NCI-H226 (cell line): ENCODE results near the gene PASK.
A peak's percentile ranks its signal among the peaks of the same experiment; 100 is the strongest.

Source experiments
- DNase-seq: peaks from one replicate; pipeline ENCODE4 v3.0.0-alpha.2; 2015

PASK gene

DNA sequence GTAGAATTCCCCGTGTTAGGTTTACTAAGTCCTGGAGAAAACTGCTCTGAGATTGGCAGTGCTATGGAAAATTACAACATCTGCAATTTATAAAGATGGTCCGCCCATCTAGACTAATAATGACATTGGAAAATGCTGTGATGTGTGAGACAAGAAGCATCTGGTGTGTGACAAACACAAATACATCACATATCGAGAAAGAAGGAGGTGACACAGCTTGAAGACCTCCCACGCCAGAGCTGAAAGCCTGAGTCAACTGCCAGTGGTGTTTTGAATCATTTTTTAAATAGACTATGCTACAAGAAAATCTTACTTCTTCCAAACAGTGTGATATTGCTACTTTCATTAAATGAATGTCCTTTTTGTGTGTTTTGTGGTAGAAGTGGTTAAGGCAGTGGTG lies 30.6 kb upstream of the PASK start:
- DNase-seq = no peak

GRCh38 chr2:241178961-241179360 lies 29.7 kb upstream of the PASK start:
- DNase-seq = no peak

DNA sequence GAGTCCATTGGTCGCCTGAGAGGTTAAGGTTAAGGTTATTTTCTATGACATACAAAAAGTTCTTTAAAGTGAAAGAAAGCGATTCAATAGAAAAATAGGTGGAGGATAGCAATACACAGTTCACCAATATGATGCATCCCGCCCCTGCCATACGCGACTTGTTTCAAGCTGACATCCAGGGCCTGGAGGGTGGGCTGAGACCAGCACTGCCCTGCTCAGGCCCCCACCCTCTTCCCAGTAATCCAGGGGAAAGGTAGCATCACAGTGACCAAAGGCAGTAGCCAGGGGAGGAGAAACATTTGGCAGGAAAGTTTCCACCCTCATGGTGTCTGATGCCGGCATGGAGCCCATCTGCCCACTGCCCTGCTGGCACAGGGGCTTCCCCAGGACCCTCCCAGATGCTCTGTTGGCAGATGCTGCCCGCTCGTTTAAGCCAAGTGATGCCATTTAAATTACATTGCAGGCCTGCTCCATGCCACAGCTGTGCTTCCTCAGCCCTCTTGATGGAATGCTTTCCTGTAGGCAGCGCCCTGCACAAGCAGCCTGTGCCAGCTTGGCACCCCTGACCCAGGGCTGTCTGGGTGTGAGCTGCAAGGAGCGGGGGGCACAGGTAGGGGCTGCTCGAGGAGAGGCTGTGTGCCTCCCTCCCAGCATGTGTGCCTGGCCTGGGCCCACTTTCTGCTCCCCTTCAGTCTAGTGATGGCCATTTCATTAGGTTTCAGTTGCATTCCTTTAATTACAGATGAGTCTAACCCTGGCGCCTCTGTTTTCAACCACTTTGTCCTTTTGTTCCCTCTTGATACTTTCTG lies 28.5 kb upstream of the PASK start:
- no peak for DNase-seq

DNA sequence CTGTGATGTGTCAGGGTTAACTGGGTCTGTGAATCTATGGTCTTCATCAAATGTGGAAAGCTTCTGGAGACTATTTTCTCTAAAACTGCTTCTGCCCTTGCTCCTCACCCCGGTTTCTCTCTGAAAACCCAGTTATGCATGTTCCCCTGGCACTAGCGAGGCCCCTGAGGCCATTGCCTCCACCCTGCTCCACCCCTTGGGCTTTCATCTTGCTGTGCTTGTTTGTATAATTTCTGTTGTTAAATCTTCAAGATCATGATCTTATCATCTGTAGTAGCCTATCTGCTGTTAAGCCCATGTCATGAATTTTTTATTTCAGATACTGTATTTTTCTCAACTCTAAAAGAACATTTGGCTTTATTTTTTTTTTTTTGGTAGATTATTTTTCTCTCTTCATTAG lies 24.3 kb upstream of the PASK start:
- DNase-seq = no peak

DNA sequence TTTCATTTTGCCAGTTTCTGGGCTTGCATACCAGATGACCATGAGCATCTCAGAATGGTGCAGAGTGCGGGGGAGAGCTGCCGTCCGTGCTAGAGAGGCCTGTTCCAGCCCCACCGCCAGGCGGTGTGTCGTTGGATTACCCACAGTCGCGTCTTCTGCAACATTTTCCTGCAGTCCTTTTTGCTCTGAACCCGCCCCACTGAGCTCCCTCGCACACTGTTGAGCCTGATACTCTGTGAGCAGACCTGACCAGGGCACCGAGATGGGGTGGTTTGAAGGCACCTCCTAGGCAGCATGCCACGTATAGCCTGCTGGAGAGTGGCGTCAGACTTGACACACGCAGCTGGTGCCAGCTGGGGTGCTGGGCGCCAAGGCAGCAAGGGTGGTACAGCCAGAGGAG lies 19.1 kb upstream of the PASK start:
- DNase-seq = no peak

DNA sequence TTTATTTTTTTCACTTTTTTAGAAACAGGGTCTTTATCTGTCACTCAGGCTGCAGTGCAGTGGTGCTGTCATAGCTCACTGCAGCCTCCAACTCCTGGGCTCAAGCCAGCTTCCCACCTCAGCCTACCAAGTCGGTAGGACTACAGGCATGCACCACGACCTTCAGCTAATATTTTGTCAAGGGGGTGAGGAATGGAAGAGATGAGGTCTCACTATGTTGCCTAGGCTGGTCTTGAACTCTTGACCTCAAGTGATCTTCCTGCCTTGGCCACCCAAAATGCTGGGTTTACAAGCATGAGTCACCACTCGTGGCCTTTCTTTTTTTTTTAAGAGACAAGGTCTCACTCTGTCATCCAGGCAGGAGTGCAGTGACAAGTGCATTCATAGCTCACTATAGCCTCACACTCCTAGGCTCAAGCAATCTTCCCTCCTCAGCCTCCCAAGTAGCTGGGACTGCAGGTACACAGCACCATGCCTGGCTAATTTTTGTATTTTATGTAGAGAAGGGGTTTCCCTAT lies 14.4 kb upstream of the PASK start:
- DNase-seq = no peak

DNA sequence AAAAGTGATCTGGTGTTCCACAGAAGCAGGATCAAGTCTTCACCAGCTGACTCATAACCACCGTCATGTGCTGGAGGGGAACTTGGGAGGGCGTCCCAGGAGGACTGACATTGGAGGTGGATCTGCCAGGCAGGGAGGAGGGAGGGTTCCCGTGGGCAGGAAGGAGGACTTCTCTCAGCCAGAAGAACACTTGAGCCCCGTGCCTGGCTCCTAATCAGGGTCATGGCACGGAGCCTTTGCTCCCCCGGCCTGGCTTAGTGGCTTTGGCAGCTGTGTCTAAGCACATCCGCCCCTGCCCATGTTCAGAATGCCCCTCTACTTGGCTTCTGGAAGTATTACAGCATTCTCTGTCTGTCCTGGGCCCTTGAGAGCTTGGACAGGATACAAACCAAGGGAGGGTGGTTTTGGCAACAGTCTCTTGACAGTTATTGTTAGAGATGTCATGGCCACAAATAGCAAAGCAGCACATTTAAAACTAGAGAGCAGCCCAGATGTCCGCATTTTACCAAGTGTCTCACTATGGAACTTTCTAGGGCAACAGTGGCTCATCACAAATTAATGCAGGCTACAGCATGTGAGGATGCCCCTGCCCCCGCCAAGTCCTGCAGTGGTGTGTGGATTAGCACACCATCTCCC lies 12.5 kb upstream of the PASK start:
- DNase-seq = no peak

- DNase-seq = no peak
Observed at GRCh38 chr2:241160318-241160717, 11.0 kb upstream of the PASK start.

DNA sequence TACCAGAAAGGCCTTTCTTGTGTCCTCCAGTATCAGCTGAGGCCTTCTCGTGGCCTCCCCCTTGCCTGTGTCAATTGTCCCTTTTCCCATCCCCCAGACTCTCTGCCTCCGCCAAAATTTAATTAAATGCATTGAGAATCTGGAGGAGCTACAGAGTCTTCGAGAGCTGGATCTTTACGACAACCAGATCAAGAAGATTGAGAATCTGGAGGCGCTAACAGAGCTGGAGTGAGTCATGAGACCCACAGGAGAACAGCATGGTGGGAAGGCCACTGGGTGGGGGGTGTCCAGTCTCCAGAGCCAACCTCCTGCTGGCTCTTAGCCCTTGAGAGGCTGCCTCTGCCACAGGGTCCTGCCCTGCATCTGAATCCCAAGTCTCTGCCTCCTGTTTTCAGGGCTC lies 9.8 kb upstream of the PASK start:
- DNase-seq = no peak

DNA sequence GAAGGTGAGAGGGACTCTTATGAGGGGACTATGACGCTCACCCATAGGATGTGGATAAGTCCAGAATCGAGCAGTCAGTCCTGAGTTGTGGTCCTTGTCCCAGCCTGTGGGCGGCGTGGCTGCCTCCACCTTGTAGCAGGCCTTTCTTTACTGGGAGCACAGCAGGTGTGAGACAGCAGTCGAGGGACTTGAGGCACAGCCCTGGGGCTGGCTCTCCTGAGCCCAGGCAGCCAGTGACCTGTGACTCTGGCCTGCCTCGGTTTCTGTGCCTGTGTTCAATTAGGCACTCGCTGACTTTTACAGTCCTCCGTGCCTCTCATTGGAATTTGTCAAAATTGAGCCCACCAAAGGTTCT lies 9.3 kb upstream of the PASK start:
- DNase-seq = no peak

- DNase-seq = no peak
Observed at GRCh38 chr2:241157841-241158545, 8.7 kb upstream of the PASK start.

DNA sequence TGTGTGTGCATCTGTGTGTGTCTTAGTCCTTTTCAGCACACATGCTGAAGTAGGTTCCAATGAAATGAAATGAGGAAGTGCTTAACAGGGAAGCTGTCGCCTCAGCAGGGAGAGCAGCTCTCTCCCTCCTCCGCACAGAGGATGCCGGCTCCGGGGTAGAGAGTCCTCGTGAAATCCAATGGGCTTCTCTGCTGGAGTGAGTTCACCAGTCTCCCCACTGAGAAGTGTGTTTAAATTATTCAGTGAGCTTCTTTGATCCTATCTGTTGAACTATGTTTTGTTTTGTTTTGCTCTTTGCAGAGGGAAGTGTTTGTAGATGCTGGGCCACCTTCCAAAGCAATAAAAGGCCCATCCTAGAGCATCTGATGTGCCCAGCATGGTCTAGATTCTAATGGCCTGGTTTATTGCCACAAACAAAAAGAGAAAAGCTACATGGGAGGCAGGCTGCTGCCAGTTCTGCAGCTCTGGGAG lies 7.7 kb upstream of the PASK start:
- no peak for DNase-seq

- no peak for DNase-seq
Observed at GRCh38 chr2:241155936-241156335, 6.7 kb upstream of the PASK start.

- DNase-seq = no peak
Observed at GRCh38 chr2:241154915-241155314, 5.6 kb upstream of the PASK start.

- DNase-seq = no peak
Observed at GRCh38 chr2:241153616-241154015, 4.3 kb upstream of the PASK start.

- DNase-seq = no peak
Observed at GRCh38 chr2:241151934-241152660, 2.8 kb upstream of the PASK start.

GRCh38 chr2:241150660-241151530 lies 1.6 kb upstream of the PASK start:
- no peak for DNase-seq

- DNase-seq = peak; percentile 96
Observed at GRCh38 chr2:241149925-241150659, 820 bp upstream of the PASK start, which contains the start of gene PPP1R7. PPP1R7 (plus strand) TSS chr2:241150467; CDS start chr2:241150496, 29 bp downstream.

- no peak for DNase-seq
Observed at GRCh38 chr2:241149675-241149924, 328 bp upstream of the PASK start.

DNA sequence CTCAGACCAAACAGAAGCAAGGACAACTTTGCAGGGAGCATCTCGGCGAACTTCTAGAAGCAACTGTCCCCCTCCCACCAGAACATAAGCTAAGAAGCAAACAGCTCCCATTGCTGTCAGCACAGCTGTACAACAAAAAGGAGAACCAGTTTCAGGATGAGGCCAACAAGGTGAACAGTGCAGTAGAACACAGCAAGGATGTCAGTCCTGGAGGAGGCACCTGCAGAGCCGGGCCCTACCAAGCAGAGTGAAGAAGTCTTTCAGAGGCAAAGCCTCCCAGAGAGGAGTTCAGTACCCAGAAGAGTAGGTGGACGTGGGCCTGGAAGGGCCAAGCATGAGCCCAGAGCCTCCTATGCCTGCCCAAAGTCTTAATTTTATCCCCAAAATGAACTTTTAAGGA lies 1.0 kb downstream of the PASK start:
- no peak for DNase-seq

GRCh38 chr2:241147336-241147735 lies 1.9 kb downstream of the PASK start:
- no peak for DNase-seq

DNA sequence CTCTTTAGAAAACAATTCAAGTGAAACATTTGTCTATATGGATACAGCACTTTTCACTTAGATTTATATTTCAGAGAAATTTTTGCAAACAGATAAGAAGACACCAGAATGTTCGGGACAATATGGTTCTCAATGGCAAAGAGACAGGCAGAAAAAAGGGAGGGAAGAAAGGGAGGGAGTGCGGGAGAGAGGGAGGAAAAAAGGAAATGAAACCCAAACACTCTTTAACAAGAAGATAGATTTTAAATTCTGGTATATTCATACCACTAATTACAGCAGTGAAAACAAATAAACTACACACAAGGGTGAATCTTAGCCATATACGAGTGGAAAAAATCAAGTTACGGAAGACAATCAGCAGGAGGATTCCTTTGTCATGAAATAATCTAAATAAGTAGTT lies 3.0 kb downstream of the PASK start:
- no peak for DNase-seq
